ENCODE measurements around the gene CD8B.
"Not testable (repeated sequence)": the region's sequence is repeated elsewhere in the genome, so short reads cannot be mapped to it uniquely, and the experiment has no call there.

The CD8B gene

DNA sequence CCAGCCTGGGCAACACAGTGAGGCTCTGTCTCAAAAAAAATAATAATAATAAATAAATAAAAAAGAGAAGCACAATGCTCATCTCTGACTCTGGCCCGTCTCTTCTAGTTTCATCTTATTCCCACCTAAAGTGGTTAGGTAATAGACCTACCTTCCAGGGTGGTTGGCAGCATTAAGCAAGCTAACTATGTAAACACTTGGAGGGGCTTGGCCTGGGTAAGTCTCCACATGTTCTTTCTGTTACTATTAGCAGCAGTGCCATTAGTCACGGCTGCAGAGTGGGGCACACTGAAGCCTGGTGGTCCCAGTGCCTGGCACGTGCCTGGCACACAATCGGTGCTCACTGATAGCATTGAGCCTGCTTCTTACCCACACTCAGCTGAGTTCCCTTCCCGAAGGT is 4.0 kb downstream of the CD8B start:
- DNase-seq (ENCODE audit: low spot score); H3K4me3 ChIP-seq (ENCODE audit: low read length in 2 of 2); H3K18ac ChIP-seq (ENCODE audit: low read length); H2BK12ac ChIP-seq (ENCODE audit: low read length); H3K4ac ChIP-seq (ENCODE audit: low read length); H3K23ac ChIP-seq (ENCODE audit: low read depth, low read length, poor library complexity); H2AFZ ChIP-seq (ENCODE audit: low read length); H3K36me3 ChIP-seq (replicated peaks in 1 of 2; ENCODE audit: control insufficient read depth in 2 of 2, insufficient read depth in 2 of 2, low read length in 2 of 2); H3K27ac ChIP-seq (replicated peaks; ENCODE audit: low read length); H2AK5ac ChIP-seq (ENCODE audit: low read depth, low read length); H2BK120ac ChIP-seq (ENCODE audit: low read depth, low read length); H4K91ac ChIP-seq (ENCODE audit: low read depth, low read length, poor library complexity); H3K4me1 ChIP-seq (ENCODE audit: control insufficient read depth in 2 of 2, insufficient read depth in 1 of 2, low read depth in 1 of 2, low read length in 2 of 2); H2BK15ac ChIP-seq (ENCODE audit: low read length); H3K4me2 ChIP-seq (ENCODE audit: insufficient read depth, low read length, poor library complexity, severe bottlenecking); H3K9me3 ChIP-seq (replicated peaks in 1 of 2; ENCODE audit: control insufficient read depth in 2 of 2, insufficient read depth in 1 of 2, low read depth in 1 of 2, low read length in 2 of 2); H3K79me1 ChIP-seq (ENCODE audit: low read depth, low read length); H3K14ac ChIP-seq (ENCODE audit: low read length); H4K8ac ChIP-seq (ENCODE audit: low read depth, low read length); H2BK5ac ChIP-seq (ENCODE audit: low read length); H3K9ac ChIP-seq (ENCODE audit: low read depth, low read length, poor library complexity): not testable (repeated sequence)
- WGBS, 2 donors (ENCODE audit: extremely low coverage in 2 of 2, insufficient read length in 2 of 2, insufficient replicate concordance in 1 of 2), result no CpG with 5 or more reads among the region's 5 CpGs
- H3K27me3 ChIP-seq (ENCODE audit: control insufficient read depth in 3 of 3, insufficient read depth in 3 of 3, low read depth in 1 of 3, low read length in 3 of 3), result peaks cover 0 to 13% (median 5%) of the 10 kb centered on the region in 3 experiments

- DNase-seq (ENCODE audit: low spot score); H2BK15ac ChIP-seq (ENCODE audit: low read length); H4K91ac ChIP-seq (ENCODE audit: low read depth, low read length, poor library complexity); H3K9me3 ChIP-seq (replicated peaks in 1 of 2; ENCODE audit: control insufficient read depth in 2 of 2, insufficient read depth in 1 of 2, low read depth in 1 of 2, low read length in 2 of 2); H3K4me2 ChIP-seq (ENCODE audit: insufficient read depth, low read length, poor library complexity, severe bottlenecking); H2BK120ac ChIP-seq (ENCODE audit: low read depth, low read length); H3K79me1 ChIP-seq (ENCODE audit: low read depth, low read length); H3K4ac ChIP-seq (ENCODE audit: low read length); H4K8ac ChIP-seq (ENCODE audit: low read depth, low read length); H2AK5ac ChIP-seq (ENCODE audit: low read depth, low read length); H2BK5ac ChIP-seq (ENCODE audit: low read length); H2AFZ ChIP-seq (ENCODE audit: low read length); H2BK12ac ChIP-seq (ENCODE audit: low read length); H3K9ac ChIP-seq (ENCODE audit: low read depth, low read length, poor library complexity); H3K18ac ChIP-seq (ENCODE audit: low read length); H3K23ac ChIP-seq (ENCODE audit: low read depth, low read length, poor library complexity); H3K36me3 ChIP-seq (replicated peaks in 1 of 2; ENCODE audit: control insufficient read depth in 2 of 2, insufficient read depth in 2 of 2, low read length in 2 of 2); H3K14ac ChIP-seq (ENCODE audit: low read length); H3K4me1 ChIP-seq (ENCODE audit: control insufficient read depth in 2 of 2, insufficient read depth in 1 of 2, low read depth in 1 of 2, low read length in 2 of 2); H3K4me3 ChIP-seq (ENCODE audit: low read length in 2 of 2); H3K27ac ChIP-seq (replicated peaks; ENCODE audit: low read length): not testable (repeated sequence)
- peaks cover 0 to 12% (median 5%) of the 10 kb centered on the region in 3 experiments for H3K27me3 ChIP-seq (ENCODE audit: control insufficient read depth in 3 of 3, insufficient read depth in 3 of 3, low read depth in 1 of 3, low read length in 3 of 3)
- no CpG with 5 or more reads among the region's 4 CpGs for WGBS, 2 donors (ENCODE audit: extremely low coverage in 2 of 2, insufficient read length in 2 of 2, insufficient replicate concordance in 1 of 2)
These were observed 5.2 kb downstream of the CD8B start for GRCh38 chr2:86856498-86856897.

DNA sequence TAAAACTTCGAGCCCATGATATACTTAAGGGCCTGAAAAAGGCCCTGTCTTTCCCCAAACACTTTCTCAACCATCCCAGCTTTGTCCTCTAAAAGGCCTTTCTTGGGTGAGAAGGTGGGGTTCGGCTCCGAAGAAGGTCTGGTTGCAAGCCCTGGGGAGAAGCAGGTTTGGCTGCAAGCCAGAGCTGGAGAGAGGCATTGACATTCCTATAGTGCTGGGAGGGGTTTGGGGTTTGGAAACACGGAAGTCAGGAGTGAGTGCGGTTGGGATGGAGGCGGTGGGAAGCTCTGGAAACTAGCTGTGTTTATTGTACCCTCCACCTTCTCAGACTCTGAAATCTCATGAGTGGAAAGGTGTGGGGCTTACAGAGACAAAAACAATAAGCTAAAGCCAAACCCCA is 5.7 kb downstream of the CD8B start:
- DNase-seq (ENCODE audit: low spot score); H2BK120ac ChIP-seq (ENCODE audit: low read depth, low read length); H4K8ac ChIP-seq (ENCODE audit: low read depth, low read length); H2AK5ac ChIP-seq (ENCODE audit: low read depth, low read length); H3K79me1 ChIP-seq (ENCODE audit: low read depth, low read length); H3K4ac ChIP-seq (ENCODE audit: low read length); H3K4me1 ChIP-seq (ENCODE audit: control insufficient read depth in 2 of 2, insufficient read depth in 1 of 2, low read depth in 1 of 2, low read length in 2 of 2); H4K91ac ChIP-seq (ENCODE audit: low read depth, low read length, poor library complexity); H2BK12ac ChIP-seq (ENCODE audit: low read length); H2BK5ac ChIP-seq (ENCODE audit: low read length); H3K36me3 ChIP-seq (replicated peaks in 1 of 2; ENCODE audit: control insufficient read depth in 2 of 2, insufficient read depth in 2 of 2, low read length in 2 of 2); H3K23ac ChIP-seq (ENCODE audit: low read depth, low read length, poor library complexity); H3K9ac ChIP-seq (ENCODE audit: low read depth, low read length, poor library complexity); H2AFZ ChIP-seq (ENCODE audit: low read length); H3K18ac ChIP-seq (ENCODE audit: low read length); H2BK15ac ChIP-seq (ENCODE audit: low read length); H3K27me3 ChIP-seq (ENCODE audit: control insufficient read depth in 3 of 3, insufficient read depth in 3 of 3, low read depth in 1 of 3, low read length in 3 of 3); H3K4me3 ChIP-seq (ENCODE audit: low read length in 2 of 2); H3K14ac ChIP-seq (ENCODE audit: low read length); H3K4me2 ChIP-seq (ENCODE audit: insufficient read depth, low read length, poor library complexity, severe bottlenecking); H3K27ac ChIP-seq (replicated peaks; ENCODE audit: low read length); H3K9me3 ChIP-seq (replicated peaks in 1 of 2; ENCODE audit: control insufficient read depth in 2 of 2, insufficient read depth in 1 of 2, low read depth in 1 of 2, low read length in 2 of 2): not testable (repeated sequence)
- no CpG with 5 or more reads among the region's 6 CpGs for WGBS, 2 donors (ENCODE audit: extremely low coverage in 2 of 2, insufficient read length in 2 of 2, insufficient replicate concordance in 1 of 2)

DNA sequence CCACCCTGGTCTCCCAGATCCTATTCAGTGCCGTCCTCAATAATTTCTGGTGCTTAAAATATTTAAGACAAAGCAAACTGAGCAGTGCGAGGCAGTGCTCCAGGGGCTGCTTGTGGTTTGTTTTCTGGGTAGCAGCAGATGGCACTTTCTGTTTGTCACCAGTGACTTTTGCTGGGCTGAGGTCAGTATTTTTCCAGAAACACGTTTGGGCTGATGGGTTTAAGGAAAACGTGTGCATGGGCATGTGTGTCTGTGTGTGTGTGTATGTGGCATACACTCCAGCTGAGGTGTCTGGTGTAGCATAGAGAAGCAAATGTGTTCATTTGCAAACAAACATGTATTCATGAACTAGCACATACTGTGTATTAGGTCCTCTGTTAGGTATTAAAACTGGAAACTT is 10.1 kb downstream of the CD8B start:
- not testable (repeated sequence) for H3K4me2 ChIP-seq (ENCODE audit: insufficient read depth, low read length, poor library complexity, severe bottlenecking); H3K14ac ChIP-seq (ENCODE audit: low read length); H2BK120ac ChIP-seq (ENCODE audit: low read depth, low read length); H2AFZ ChIP-seq (ENCODE audit: low read length); H3K27ac ChIP-seq (replicated peaks; ENCODE audit: low read length); DNase-seq (ENCODE audit: low spot score); H4K8ac ChIP-seq (ENCODE audit: low read depth, low read length); H2AK5ac ChIP-seq (ENCODE audit: low read depth, low read length); H2BK12ac ChIP-seq (ENCODE audit: low read length); H2BK15ac ChIP-seq (ENCODE audit: low read length); H2BK5ac ChIP-seq (ENCODE audit: low read length); H4K91ac ChIP-seq (ENCODE audit: low read depth, low read length, poor library complexity); H3K27me3 ChIP-seq (ENCODE audit: control insufficient read depth in 3 of 3, insufficient read depth in 3 of 3, low read depth in 1 of 3, low read length in 3 of 3); H3K18ac ChIP-seq (ENCODE audit: low read length); H3K9me3 ChIP-seq (replicated peaks in 1 of 2; ENCODE audit: control insufficient read depth in 2 of 2, insufficient read depth in 1 of 2, low read depth in 1 of 2, low read length in 2 of 2); H3K9ac ChIP-seq (ENCODE audit: low read depth, low read length, poor library complexity); H3K4ac ChIP-seq (ENCODE audit: low read length); H3K4me1 ChIP-seq (ENCODE audit: control insufficient read depth in 2 of 2, insufficient read depth in 1 of 2, low read depth in 1 of 2, low read length in 2 of 2); H3K4me3 ChIP-seq (ENCODE audit: low read length in 2 of 2); H3K23ac ChIP-seq (ENCODE audit: low read depth, low read length, poor library complexity); H3K36me3 ChIP-seq (replicated peaks in 1 of 2; ENCODE audit: control insufficient read depth in 2 of 2, insufficient read depth in 2 of 2, low read length in 2 of 2); H3K79me1 ChIP-seq (ENCODE audit: low read depth, low read length)
- WGBS, 2 donors (ENCODE audit: extremely low coverage in 2 of 2, insufficient read length in 2 of 2, insufficient replicate concordance in 1 of 2), result no CpG with 5 or more reads among the region's 4 CpGs

All from neuronal stem cell (in vitro differentiated cells).